WERI-Rb-1 (cell line): ENCODE results near the gene RIT2.

Experiments used
- DNase-seq: peaks from one replicate; pipeline ENCODE4 v3.0.0-alpha.2; 2020
- H3K27ac ChIP-seq: fragments of 250-450 bp; sonication (Bioruptor Pico); 2 replicates; pipeline ENCODE4 v1.5.1; 2020; ENCODE audit warnings: mild to moderate bottlenecking, moderate library complexity
- H3K27me3 ChIP-seq: fragments of 250-450 bp; sonication (Bioruptor Pico); 2 replicates; pipeline ENCODE4 v1.5.1; 2021; ENCODE audit warnings: mild to moderate bottlenecking, low read depth, moderate library complexity; ENCODE audit not compliant: insufficient read depth, severe bottlenecking
- H3K36me3 ChIP-seq: fragments of 250-450 bp; sonication (Bioruptor Pico); 2 replicates; pipeline ENCODE4 v1.5.1; 2020; ENCODE audit warnings: mild to moderate bottlenecking, moderate library complexity
- H3K4me3 ChIP-seq: 2 replicates; pipeline ENCODE4 v1.5.1; 2011; ENCODE audit warnings: low read depth, mild to moderate bottlenecking, control low read depth, low read length
- H3K9me3 ChIP-seq: fragments of 250-450 bp; sonication (Bioruptor Pico); 2 replicates; pipeline ENCODE4 v1.5.1; 2021; ENCODE audit warnings: mild to moderate bottlenecking, moderate library complexity; ENCODE audit not compliant: severe bottlenecking
- CTCF ChIP-seq: IDR thresholded peaks from 2 replicates; pipeline ENCODE4 v1.5.1; 2011; ENCODE audit warnings: low read depth, mild to moderate bottlenecking, control low read depth, inconsistent platforms, low read length

The RIT2 gene

GRCh38 chr18:42941860-42942259 is 173.6 kb downstream of the RIT2 start:
- Histone ChIP-seq H3K27ac (no peak overlapping the region), H3K9me3 (no peaks in the 10 kb centered on the region), H3K27me3 (no peaks in the 10 kb centered on the region), H3K4me3 (no peak overlapping the region), H3K36me3 (no peaks in the 10 kb centered on the region)
- TF ChIP-seq CTCF, result no peak
- DNase-seq, result no peak

- Histone ChIP-seq H3K27me3 (no peaks in the 10 kb centered on the region), H3K36me3 (no peaks in the 10 kb centered on the region), H3K9me3 (no peaks in the 10 kb centered on the region), H3K27ac (no peak overlapping the region), H3K4me3 (no peak overlapping the region)
- TF ChIP-seq CTCF, result no peak
- DNase-seq, result no peak
These were observed 174.5 kb downstream of the RIT2 start for GRCh38 chr18:42941021-42941420.

GRCh38 chr18:42937436-42937835 is 178.0 kb downstream of the RIT2 start:
- no peak for TF ChIP-seq CTCF
- Histone ChIP-seq H3K27me3 (no peaks in the 10 kb centered on the region), H3K9me3 (no peaks in the 10 kb centered on the region), H3K27ac (no peak overlapping the region), H3K4me3 (no peak overlapping the region), H3K36me3 (no peaks in the 10 kb centered on the region)
- DNase-seq, result no peak

GRCh38 chr18:42936289-42936688 is 179.2 kb downstream of the RIT2 start:
- no peak for TF ChIP-seq CTCF
- Histone ChIP-seq H3K27me3 (no peaks in the 10 kb centered on the region), H3K36me3 (no peaks in the 10 kb centered on the region), H3K9me3 (no peaks in the 10 kb centered on the region), H3K27ac (no peak overlapping the region), H3K4me3 (no peak overlapping the region)
- no peak for DNase-seq

- DNase-seq, result no peak
- no peaks in the 10 kb centered on the region for H3K36me3 ChIP-seq
- no peaks in the 10 kb centered on the region for H3K9me3 ChIP-seq
- H3K27ac ChIP-seq, result no peak overlapping the region
- no peaks in the 10 kb centered on the region for H3K27me3 ChIP-seq
- TF ChIP-seq CTCF, result no peak
- no peak overlapping the region for H3K4me3 ChIP-seq
These were observed 184.0 kb downstream of the RIT2 start for GRCh38 chr18:42931491-42931890.

GRCh38 chr18:42929857-42930256 is 185.6 kb downstream of the RIT2 start:
- no peak for TF ChIP-seq CTCF
- Histone ChIP-seq H3K27ac (no peak overlapping the region), H3K4me3 (no peak overlapping the region), H3K27me3 (no peaks in the 10 kb centered on the region), H3K9me3 (no peaks in the 10 kb centered on the region), H3K36me3 (no peaks in the 10 kb centered on the region)
- no peak for DNase-seq
